Measurements from ENCODE around the gene TSC22D1.

GRCh38 chr13:44416744-44417143 is 159.4 kb downstream of the TSC22D1 start:
- TF ChIP-seq POLR2AphosphoS5 (IDR thresholded peaks at IDR 0.05; ENCODE audit: low read depth, low read length): no peak
- TF ChIP-seq, protein P1, sequence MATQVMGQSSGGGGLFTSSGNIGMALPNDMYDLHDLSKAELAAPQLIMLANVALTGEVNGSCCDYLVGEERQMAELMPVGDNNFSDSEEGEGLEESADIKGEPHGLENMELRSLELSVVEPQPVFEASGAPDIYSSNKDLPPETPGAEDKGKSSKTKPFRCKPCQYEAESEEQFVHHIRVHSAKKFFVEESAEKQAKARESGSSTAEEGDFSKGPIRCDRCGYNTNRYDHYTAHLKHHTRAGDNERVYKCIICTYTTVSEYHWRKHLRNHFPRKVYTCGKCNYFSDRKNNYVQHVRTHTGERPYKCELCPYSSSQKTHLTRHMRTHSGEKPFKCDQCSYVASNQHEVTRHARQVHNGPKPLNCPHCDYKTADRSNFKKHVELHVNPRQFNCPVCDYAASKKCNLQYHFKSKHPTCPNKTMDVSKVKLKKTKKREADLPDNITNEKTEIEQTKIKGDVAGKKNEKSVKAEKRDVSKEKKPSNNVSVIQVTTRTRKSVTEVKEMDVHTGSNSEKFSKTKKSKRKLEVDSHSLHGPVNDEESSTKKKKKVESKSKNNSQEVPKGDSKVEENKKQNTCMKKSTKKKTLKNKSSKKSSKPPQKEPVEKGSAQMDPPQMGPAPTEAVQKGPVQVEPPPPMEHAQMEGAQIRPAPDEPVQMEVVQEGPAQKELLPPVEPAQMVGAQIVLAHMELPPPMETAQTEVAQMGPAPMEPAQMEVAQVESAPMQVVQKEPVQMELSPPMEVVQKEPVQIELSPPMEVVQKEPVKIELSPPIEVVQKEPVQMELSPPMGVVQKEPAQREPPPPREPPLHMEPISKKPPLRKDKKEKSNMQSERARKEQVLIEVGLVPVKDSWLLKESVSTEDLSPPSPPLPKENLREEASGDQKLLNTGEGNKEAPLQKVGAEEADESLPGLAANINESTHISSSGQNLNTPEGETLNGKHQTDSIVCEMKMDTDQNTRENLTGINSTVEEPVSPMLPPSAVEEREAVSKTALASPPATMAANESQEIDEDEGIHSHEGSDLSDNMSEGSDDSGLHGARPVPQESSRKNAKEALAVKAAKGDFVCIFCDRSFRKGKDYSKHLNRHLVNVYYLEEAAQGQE (IDR thresholded peaks at IDR 0.05; ENCODE audit: insufficient read depth in 1 of 2, low read depth in 2 of 2, low read length in 2 of 2): no peak
- no peak for TF ChIP-seq SIN3A (IDR thresholded peaks at IDR 0.05; ENCODE audit: borderline replicate concordance, insufficient read depth, low read length)
- no peak for TF ChIP-seq TAF1 (IDR thresholded peaks at IDR 0.05; ENCODE audit: borderline replicate concordance, insufficient read depth, low read length)

Data from PFSK-1 (cell line).